GM21529 (cell line): ENCODE data around the gene MAD1L1.
A peak's percentile ranks its signal among the peaks of the same experiment; 100 is the strongest.

Experiments used
- ATAC-seq: cut with Tn5 transposase; IDR thresholded peaks from one replicate; pipeline ENCODE4 v1.9.1; 2021; ENCODE audit not compliant: unreplicated experiment

The MAD1L1 gene

DNA sequence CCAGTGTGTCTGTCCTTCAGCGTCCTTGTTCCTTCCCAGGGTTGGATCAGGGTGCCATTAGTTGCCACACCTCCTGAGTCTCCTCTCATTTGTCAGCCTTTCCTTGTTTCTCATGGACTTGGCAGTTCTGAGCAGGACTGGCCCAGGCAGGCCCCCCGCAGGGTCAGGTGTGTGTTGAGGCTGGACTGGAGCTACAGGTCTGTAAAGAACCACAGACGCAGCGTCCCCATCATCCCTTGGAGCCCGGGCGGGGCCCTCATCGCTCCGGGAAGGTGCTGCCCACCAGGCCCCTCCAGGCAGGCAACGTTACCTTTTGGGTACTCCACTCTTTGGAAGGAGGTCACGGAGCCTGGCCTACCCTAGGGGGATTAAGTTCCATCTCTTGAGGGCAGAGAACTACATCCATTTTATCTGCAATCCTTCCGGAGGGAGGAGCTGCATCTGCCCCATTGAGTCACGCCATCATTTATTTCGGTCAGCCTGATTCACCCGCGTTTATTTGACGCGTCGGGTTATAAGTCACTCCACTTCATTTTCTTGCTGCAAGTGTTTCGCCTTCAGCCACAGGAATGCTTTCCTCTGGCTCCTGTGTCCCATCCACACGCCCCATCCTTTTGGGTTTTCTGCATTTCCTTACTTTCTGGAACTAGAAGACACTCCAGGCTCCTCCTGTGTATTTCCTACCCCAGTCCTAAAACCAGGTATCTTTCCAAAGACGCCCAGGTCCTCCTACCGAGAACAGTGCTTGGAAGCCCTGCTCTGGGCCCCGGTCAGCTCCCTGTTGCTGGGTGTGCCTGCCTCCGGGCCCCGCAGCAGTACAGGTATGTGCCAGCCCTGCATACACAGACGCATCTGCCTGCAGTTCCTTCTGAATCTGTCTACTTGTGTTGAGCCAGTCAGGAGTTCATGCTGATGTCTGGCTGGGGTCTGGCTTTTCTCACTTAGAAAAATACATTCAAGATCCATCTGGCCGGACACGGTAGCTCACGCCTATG is 141.9 kb downstream of the MAD1L1 start:
- ATAC-seq, result no peak

DNA sequence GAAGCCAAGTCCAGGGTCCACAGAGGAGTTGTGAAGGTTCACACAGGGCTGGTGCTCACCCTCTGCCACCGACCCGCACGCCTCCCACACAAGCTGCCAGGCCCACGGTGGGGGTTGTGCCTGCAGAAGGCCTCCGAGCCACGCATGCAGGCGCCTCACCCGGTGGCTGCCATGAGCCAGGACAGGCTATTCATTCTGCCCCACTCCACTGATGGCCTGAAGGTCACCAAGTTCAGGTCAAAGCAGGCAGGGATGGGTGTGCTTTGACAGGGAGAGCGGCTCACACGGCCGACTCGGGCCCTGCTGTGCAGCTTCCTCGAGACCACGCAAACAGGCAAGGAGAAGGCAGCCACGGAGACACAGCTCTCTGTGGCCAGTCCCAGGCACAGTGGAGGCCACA is 143.9 kb downstream of the MAD1L1 start:
- no peak for ATAC-seq

DNA sequence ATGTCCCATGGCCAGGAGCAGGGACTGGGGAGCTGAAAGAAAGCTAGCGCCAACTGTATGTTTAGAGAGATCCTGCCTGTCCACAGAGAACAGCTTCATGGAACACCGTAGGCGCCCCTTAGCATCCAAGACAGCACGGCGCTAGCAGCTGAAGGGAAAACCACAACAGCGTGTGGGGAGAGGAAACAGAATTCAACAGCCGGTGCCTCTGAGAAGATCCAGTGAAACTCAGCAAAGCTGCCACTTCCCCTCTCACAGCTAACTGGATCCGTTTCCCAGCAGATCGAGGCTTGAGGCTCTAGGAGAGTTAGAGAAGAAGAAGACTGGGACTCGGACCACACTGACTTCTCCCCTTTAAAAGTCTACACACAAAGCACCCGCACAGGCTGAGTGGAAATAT is 145.0 kb downstream of the MAD1L1 start:
- no peak for ATAC-seq

DNA sequence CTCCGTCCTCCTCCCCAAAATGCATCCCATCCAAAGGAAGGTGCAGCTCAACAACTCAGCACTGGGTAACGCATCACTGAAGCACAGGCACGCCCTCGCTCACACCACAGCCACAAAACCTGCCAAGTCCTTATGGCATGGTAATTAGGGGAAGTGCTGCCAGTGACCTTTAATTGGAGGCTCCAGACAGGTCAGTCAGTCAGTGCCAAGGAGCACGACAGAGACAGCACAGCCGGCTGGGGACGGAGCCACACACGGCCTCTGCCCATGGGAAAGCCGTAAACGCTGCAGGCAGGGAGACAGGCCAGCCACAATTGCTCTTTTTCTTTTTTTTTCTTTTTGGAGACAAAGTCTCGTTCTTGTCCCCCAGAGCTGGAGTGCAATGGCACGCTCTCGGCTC is 146.5 kb downstream of the MAD1L1 start:
- no peak for ATAC-seq

DNA sequence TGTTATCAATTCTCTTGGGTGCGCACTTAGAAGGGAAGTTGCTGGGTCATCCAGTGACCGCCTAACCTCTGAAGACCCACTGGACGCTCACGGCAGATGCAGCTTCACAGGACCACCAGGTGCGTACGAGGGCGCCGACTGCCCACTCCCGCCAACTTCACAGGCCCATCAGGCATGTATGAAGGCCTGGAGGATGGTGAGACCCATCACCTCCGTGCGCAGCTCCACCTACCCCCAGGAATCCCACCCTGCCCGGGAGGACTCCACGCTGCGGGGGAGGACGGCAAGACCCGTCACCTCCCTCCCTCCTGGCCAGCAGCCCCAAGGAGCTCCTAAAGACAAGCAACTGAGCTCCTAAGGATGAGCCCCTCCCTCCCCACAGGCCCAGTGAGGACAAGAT is 146.9 kb downstream of the MAD1L1 start:
- ATAC-seq, result no peak

DNA sequence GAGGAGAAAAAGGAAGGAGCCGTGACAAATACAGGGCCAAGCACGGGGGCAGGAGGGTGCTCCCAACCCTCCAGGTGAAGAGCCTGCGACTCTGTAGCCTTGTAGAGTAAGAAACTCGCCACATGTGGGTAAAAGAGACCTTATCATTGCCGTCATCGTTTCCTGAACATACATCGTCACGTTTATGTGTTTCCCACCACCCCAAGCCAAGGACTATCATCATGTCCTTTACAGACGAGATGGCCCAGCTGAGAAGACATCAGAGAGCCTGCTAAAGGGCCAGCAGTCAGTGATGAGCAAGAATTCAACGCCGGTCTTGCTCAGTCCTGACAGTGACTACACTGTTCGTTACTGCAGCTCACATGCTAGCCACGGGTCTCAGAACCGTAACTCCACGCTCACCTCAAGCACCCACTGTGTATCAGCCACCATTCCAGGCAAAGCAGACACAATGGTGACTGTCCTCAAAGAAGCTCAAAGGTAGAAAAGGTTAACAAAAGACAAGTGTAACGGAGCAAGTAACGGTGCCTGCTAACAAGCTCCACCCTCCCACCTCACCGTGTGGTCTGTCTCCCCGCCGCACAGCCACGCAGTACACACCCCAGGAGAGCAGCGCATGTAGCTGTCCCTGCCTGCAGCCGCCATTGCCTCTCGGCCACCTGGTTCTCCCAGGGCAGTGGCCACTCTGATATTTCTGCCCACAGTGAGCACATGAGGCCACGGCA is 147.8 kb downstream of the MAD1L1 start:
- ATAC-seq, result no peak

DNA sequence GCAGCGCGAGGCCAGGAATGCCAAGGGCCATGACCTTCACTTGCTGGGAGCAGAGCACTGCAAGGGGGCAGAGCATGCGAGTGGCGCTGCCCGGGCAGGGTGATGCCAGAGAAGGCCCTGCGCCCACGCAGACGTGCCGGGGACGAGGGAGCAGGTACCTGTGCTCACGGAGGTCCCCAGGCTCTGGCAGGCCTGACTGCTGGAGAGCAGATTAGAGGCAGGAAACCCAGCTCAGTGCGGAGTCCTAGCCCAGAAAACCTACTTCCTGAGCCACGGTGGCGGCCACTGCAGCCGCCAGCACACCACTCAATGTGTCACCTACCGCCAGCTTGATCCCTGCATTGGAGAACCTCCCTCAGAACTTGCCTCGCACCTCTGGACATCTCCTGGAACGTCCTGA is 148.4 kb downstream of the MAD1L1 start:
- ATAC-seq, result no peak

DNA sequence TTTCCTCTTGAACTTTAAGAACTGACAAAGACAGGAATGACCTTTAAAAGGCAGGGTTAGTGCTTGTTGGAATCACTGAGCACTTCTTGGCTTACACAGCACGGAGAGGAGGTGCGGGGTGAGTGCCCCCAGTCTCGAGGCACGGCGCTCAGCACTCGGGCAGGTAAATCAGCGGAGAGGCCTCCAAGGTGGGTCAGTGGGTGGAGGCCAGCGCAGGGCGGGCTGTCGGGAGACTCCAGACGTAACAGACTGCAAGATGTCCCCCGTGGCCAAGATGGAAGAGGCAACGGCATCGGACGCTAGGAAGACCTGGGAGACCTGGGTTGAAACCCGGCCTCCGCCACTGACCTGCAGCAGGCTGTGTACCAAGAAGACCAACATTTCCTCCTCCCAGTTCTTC is 149.4 kb downstream of the MAD1L1 start:
- no peak for ATAC-seq

DNA sequence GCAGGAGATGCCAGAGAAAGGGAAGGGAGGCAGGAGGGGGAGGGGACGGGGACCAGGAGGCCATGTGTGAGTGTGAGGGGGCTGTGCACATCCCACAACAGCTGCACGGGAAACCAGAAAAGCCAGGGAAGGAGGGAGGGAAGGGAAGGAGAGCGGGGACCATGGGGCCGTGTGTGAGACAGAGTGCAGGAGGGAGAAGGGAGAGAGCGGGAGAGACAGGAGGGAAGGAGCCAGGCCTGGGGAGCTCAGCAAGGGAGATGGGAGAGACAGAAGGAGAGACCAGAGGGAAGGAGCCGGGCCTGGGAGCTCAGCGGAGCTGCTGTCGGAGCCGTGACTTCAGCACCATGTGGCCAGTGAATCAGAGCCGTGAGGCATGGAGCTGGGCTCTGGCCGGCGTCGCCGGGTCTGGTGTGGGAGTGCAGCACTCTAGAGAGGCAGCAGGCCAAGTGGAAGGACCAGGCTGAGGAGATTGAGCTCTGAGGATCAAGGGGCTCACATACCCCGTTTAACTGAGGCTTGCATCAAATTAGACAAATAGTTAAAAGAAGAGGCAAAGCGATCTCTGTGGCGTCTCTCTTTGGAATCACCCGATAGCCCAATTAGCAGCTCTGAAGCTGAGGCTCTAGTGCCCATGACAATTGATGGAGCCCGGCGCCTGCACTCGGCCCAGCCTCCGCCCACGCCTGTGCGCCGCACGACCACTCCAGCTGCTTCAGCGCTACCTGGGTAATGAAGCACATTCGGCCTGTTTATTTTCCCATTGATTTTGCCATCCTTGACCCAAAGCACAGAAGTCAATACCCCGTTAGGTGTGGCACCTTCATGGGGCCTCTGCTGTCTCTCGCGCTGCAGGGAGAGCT is 150.4 kb downstream of the MAD1L1 start:
- ATAC-seq, result no peak

DNA sequence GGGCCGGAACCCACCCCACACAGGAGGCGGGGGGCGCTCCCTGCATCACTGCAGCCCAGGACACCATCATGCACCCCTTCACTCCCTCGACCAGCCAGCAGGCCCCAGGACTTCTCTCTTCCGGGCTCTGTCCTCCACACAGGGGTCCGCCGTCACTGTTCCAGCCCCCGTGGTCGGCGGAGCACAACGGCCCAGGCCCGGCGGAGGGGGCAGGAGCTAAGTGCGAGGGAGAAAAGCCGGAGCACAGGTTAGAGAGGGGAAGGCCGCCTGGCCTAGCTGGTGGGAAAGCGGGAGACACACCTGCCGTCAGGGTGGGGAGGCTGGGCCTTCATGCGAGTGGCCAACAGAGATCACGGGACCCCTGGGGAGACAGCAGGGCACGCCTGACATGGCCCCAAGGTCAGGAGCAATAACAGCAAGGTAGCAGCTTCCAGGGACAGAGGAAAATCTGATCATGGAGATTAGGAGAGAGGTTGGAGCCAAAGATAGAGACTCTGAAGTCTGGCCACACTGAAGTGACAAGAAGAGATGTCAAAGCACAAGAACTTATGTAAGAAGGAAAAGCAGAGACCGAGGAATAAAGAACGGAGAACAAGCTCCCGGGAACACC is 151.1 kb downstream of the MAD1L1 start:
- ATAC-seq, result no peak

DNA sequence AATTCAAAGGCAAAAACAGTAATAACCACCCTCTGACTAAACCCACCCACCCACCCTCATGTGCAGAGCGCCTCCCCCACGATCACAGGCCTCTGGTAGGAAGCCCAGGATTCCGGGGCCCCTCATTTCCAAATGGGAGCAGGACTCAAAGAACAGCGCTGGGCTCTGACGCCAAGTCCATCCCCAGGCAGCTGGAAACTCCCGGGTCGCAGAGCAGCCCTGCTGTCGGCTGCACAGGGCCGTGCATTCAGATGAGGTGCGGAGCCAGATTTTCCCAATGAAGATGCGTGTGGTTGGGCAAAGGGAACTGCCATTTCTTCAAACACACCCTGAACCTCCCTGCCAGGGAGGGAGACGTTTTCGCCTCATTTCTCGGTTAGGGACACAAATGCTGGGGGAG is 152.3 kb downstream of the MAD1L1 start:
- no peak for ATAC-seq

DNA sequence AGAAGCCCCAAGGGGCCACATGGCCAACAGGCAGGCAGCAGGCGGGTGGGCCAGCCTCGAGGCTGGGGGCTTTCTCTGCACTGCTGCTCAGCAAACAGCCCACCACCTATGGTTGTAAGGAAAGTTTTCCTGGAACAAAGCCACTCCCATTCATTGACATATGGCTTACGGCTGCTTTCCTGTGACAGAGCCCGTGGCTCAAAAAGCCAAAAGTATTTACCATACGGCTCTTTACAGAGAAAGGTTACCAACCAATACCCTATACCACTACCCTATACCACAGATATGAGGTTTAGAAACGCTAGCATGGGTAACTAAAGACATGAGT is 152.7 kb downstream of the MAD1L1 start:
- no peak for ATAC-seq

DNA sequence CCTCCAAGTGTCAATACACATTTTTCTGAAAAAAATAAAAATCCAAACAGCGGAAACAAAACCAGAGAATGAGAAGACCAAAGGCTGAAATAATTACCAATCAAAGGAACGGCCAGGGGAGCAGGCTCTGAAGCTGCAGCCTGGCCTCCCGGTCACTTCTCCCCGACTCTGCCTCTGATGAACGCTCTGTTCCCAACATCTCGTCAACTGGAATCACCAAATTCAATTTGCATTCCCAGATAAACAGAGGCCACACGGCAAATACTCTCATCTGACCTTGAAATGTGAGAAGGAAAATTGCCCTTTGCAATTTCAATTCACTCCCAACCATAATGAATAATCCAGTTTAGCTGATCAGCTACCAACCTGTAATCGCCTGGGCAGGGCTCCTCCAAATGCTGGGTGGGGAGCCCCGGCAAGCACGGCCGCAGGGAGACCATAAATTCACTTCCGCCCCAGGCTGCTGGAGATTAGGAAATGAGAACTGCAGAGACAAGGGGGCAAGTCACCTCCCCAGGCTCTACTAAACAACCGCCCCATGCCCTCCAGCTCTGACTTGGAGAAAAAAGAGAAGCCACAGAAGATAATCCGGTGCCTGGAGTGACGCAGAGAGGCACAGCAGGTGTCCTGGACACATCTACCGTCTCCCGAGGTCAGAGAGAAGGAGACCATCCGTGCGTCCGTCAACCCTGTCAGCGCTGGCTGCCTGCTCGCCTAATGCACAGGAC is 153.2 kb downstream of the MAD1L1 start:
- ATAC-seq, result no peak

DNA sequence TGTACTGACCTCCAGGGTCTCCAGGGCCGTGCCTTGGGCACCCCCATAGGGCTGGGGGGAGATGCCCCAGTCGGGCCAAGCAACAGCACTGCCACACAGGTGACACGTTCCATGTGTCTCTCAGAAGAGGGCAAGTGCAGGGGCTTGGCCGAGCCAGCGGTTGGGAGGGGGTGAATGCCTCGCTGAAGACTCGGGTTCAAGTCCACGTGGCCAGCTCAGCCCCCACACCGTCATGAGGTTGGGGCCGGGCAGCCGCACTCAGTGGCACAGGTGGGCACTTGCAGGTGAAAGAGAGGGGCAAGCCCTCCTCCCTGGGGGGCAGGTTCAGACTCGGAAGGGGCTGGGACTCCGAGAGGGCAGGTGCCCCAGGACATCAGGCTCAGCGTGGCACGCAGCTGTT is 153.8 kb downstream of the MAD1L1 start:
- ATAC-seq, result no peak

DNA sequence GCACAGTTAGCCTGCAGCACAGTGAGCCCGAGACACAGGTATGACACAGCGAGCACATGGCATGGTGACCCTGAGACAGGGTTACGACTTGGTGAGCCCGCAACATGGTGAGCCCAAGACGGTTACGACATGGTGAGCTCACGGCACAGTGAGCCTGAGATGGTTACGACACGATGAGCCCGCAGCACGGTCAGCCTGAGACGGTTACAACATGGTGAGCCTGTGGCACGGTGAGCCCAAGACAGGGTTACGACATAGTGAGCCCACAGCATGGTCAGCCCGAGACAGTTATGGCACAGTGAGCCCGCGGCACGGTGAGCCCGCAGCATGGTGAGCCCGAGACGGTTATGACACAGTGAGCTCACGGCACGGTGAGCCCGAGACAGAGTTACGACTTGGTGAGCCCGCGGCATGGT is 156.1 kb downstream of the MAD1L1 start:
- no peak for ATAC-seq

DNA sequence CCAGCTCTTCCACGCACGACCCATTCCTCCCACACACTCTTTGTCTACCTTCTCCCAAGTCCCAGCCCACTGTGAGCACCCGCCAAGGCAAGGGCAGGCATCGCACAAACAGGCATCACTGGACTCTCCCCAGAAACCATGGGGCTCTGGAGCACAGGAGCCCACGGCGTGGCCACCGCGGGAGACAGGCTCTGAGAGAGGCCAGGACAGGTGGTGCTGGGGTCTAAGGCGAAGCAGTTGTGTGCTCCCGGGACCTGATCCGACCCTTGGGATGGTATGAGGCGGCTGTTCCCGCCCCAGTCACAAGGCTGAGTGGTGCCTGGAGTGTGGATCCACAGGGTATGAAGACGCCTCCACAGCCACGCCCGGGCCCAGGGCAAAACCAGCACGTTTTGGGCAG is 156.9 kb downstream of the MAD1L1 start:
- no peak for ATAC-seq

DNA sequence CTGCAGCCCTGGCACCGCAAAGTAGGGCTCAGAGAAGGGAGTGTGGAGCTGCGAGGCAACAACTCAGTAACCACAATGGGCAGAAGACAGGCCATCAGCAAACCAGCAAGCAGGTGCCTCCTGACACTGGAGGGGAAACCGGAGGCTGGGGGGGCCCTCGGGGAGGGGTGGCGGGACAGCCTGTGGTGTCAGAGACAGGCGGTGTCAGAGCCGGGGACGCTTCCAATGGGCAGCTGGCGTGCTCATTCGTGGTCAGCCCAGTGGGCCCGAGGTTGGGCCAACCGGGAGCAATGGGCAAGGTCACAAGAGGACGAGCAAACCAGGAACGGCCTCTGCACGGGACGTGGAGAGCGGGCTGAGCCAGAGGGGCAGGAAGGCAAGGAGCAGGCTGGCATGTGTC is 158.1 kb downstream of the MAD1L1 start:
- no peak for ATAC-seq

DNA sequence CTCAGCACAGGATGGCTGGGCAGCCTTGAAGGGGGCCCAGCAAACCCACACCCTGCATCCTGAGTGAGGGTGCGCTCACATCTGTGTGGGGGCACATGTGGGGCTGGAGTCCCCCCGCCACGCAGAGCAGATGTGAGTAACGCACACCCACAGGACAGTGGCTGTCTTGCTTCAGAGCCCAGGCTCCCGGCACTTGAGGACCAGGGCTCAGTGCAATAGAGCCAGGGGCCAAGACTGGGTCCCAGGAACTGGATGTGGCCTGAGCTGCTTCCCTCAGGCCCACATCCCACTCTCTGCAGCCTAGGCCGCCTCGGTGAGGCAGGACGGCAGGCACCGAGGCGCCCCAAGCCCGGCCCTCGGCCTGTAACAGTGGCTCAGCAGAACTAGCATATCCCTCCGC is 159.9 kb downstream of the MAD1L1 start:
- ATAC-seq, result no peak

DNA sequence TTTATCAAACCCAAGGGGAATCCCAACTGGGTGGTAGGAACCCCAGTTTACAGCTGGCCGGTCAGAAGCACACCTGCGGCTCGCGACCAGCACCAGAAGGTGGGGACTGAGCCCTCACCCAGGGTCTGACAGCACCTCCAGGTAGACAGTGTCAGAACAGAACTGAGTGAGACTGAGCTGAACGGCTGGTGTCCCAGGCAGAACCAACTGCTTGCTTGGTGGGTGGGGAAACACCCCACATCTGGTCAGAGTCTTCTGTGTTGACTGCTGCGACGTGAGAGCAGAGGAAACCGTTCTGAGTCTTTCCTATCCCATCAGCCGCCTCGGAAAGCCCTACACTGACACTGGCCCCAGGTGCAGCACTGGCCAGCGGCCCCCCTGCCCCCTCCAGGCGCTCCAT is 160.7 kb downstream of the MAD1L1 start:
- peak; percentile 92 for ATAC-seq

DNA sequence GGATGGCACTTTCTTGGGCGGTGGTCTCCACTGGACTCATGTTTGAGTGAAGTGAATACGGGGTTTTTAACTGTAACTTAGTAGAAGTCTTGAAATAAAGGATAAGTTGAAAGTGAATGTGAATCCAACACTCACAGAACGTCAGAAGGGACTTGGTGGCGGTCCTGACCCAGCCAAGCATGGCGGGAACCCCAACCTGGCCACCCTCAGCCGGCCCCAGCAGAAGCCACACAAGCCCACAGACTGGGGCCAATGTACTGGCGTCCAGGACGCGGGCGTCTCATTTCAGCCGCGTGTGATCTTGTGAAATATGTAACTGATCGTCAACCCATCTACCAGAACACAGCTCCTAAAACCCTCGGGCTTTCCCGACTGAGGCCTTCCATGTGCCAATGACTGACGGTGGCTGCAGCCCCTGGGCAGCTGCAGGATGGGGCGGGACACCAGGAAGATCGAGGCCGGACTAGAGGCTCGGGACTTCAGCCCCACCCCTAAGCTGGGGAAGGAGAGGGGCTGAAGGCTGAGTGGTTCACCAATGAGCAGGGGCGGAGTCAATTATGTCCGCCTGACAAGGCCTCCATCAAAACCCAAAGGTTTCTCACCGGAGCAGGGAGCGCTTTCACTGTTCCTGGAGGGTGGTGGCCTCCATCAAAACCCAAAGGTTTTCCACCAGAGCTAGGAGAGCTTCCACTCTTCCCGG is 161.5 kb downstream of the MAD1L1 start:
- no peak for ATAC-seq
